GM10266 (cell line): ENCODE measurements around the gene RNF208.

Experiments used
- DNase-seq: peaks from one replicate; pipeline ENCODE4 v3.0.0; 2012; ENCODE audit errors: extremely low spot score
- CTCF ChIP-seq: IDR thresholded peaks from 2 replicates; pipeline ENCODE4 v1.5.1; 2012; ENCODE audit warnings: mild to moderate bottlenecking, low read depth; ENCODE audit not compliant: control insufficient read depth, insufficient read depth; ENCODE audit errors: missing control alignments

RNF208 gene

GRCh38 chr9:137229903-137230704, 8.1 kb upstream of the RNF208 start:
- no peak for DNase-seq
- TF ChIP-seq CTCF, result no peak

- TF ChIP-seq CTCF, result no peak
Observed at GRCh38 chr9:137228968-137229896, 7.2 kb upstream of the RNF208 start.

GRCh38 chr9:137228506-137228967, 6.5 kb upstream of the RNF208 start:
- DNase-seq, result no peak
- TF ChIP-seq CTCF, result no peak

More at GRCh38 chr9:137228968-137229896, 7.2 kb upstream of the RNF208 start:
- no peak for DNase-seq

- no peak for TF ChIP-seq CTCF
- no peak for DNase-seq
Observed at GRCh38 chr9:137227853-137228505, 5.9 kb upstream of the RNF208 start.

- TF ChIP-seq CTCF, result peak; percentile 96
- DNase-seq, result peak; percentile 88
Observed at GRCh38 chr9:137227054-137227852, 5.2 kb upstream of the RNF208 start, which contains the start of gene RNF224. TSS of gene RNF224 (plus strand) at chr9:137227502. CDS start at chr9:137228336, 834 bp downstream.

GRCh38 chr9:137226338-137227053, 4.5 kb upstream of the RNF208 start:
- no peak for TF ChIP-seq CTCF
- DNase-seq, result no peak
